Panc1 (cell line): ENCODE results near the gene NLRP14. TPM values are rescaled to one million over a fixed set of nuclear protein-coding genes. Genes with fewer than 3 reads are reported as not detected.

Experiments
- ATAC-seq: fragments of 200-7000 bp; cut with Tn5 transposase; 2 replicates; pipeline ENCODE4 v1.9.1; 2020; ENCODE audit warnings: mild to moderate bottlenecking, moderate library complexity
- BruUV-seq: library from RNA; stranded (reverse); fragments of 400-500 nt; replicated peaks from 2 replicates; lab custom pipeline; 2021; lab: Mats Ljungman, UMichigan
- CTCF ChIA-PET: fragments of 300-600 bp; sonication (Branson Sonifier 250); formaldehyde crosslinking; loops from one replicate; lab custom pipeline; 2022; ENCODE audit warnings: antibody characterized with exemption; lab: Charles Lee
- POLR2A ChIA-PET: fragments of 300-600 bp; sonication (Branson Sonifier 250); formaldehyde crosslinking; loops from one replicate; lab custom pipeline; 2022; ENCODE audit warnings: antibody characterized with exemption; lab: Charles Lee
- DNase-seq: peaks from one replicate; pipeline ENCODE4 v3.0.0-alpha.2; 2010; ENCODE audit warnings: low read depth, low spot score
- H3K27ac ChIP-seq: 2 replicates; pipeline ENCODE4 v1.5.1; 2011; ENCODE audit warnings: mild to moderate bottlenecking, low read length, inconsistent platforms
- H3K27me3 ChIP-seq: fragments of 200-500 bp; sonication (Bioruptor generic); 2 replicates; pipeline ENCODE4 v1.6.0; 2014; ENCODE audit warnings: low read length, inconsistent platforms; ENCODE audit not compliant: control insufficient read depth, insufficient read depth
- H3K36me3 ChIP-seq: fragments of 200-500 bp; sonication (Bioruptor generic); 2 replicates; pipeline ENCODE4 v1.5.1; 2014; ENCODE audit warnings: inconsistent platforms, mild to moderate bottlenecking, low read length, moderate library complexity; ENCODE audit not compliant: control insufficient read depth, insufficient read depth
- H3K4me1 ChIP-seq: 2 replicates; pipeline ENCODE4 v1.5.1; 2011; ENCODE audit warnings: inconsistent platforms, mild to moderate bottlenecking, low read length, moderate library complexity; ENCODE audit not compliant: control insufficient read depth, insufficient read depth
- H3K4me3 ChIP-seq, 2 experiments: 2 replicates each; pipeline ENCODE4 v1.5.1; 2011 to 2012; ENCODE audit warnings: low read depth in 2 of 2, low read length in 2 of 2, mild to moderate bottlenecking in 2 of 2, inconsistent platforms in 1 of 2, moderate library complexity in 1 of 2
- H3K9me3 ChIP-seq: fragments of 200-500 bp; sonication (Bioruptor generic); 2 replicates; pipeline ENCODE4 v1.5.1; 2014; ENCODE audit warnings: low read depth, mild to moderate bottlenecking, inconsistent platforms, low read length, moderate library complexity; ENCODE audit not compliant: control insufficient read depth, insufficient read depth
- POLR2AphosphoS5 ChIP-seq: IDR thresholded peaks from 2 replicates; pipeline ENCODE4 v1.6.1; 2012; ENCODE audit warnings: mild to moderate bottlenecking, low read depth, low read length, moderate library complexity
- SIN3A ChIP-seq: IDR thresholded peaks from 2 replicates; pipeline ENCODE4 v1.6.1; 2012; ENCODE audit warnings: low read depth, mild to moderate bottlenecking, low read length, moderate library complexity, borderline replicate concordance; ENCODE audit not compliant: insufficient read depth
- TCF7L2 ChIP-seq: IDR thresholded peaks from 2 replicates; pipeline ENCODE4 v1.6.1; 2011; ENCODE audit warnings: mild to moderate bottlenecking, low read depth, low read length, inconsistent platforms
- in situ Hi-C: cut with HindIII; loops from 2 replicates; pipeline ENCODE4 v1.10.0; 2016; ENCODE audit warnings: low sequenced_read_pairs, low pct_unique_long_range_greater_than_20kb
- intact Hi-C: fragments of 100-400 bp; cut with micrococcal nuclease; formaldehyde crosslinking; loops from one replicate; pipeline ENCODE4 v1.10.0; 2022; ENCODE audit not compliant: unreplicated experiment
- total RNA-seq: library from RNA; stranded (reverse); gene quantifications from one replicate; pipeline ENCODE4 v1.2.1, GENCODE V29; 2021; ENCODE audit not compliant: unreplicated experiment
- TF ChIP-seq, protein P1 (sequence below): fragments of 450-650 bp; IDR thresholded peaks from 2 replicates; pipeline ENCODE4 v1.5.1; 2017; ENCODE audit warnings: mild to moderate bottlenecking
- TF ChIP-seq, protein P2 (sequence below), 2 experiments: IDR thresholded peaks; 2 replicates each; pipeline ENCODE4 v1.6.1; 2011 to 2012; ENCODE audit warnings: low read depth in 2 of 2, control low read depth in 1 of 2, low read length in 1 of 2, mild to moderate bottlenecking in 1 of 2, moderate library complexity in 1 of 2; ENCODE audit not compliant: insufficient read depth in 1 of 2

The NLRP14 gene
- total RNA-seq, 1 experiment from 2014 or later: 0.08 TPM

DNA sequence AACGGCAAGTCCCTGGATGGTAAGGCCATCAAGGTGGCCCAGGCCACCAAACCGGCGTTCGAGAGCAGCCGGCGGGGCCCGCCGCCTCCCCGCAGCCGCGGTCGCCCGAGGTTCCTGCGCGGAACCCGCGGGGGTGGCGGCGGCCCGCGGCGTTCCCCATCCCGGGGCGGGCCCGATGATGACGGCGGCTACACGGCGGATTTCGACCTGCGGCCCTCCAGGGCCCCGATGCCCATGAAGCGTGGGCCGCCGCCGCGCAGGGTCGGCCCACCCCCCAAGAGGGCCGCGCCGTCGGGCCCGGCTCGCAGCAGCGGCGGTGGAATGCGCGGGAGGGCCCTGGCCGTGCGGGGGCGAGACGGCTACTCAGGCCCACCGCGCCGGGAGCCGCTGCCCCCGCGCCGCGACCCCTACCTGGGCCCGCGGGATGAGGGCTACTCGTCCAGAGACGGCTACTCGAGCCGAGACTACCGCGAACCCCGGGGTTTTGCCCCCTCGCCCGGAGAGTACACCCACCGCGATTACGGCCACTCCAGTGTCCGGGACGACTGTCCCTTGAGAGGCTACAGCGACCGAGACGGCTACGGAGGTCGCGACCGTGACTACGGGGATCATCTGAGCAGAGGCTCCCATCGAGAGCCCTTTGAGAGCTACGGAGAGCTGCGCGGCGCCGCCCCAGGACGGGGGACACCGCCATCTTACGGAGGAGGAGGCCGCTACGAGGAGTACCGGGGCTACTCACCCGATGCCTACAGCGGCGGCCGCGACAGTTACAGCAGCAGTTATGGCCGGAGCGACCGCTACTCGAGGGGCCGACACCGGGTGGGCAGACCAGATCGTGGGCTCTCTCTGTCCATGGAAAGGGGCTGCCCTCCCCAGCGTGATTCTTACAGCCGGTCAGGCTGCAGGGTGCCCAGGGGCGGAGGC is 69.3 kb downstream of the NLRP14 start:
- DNase-seq: no peak
- Histone ChIP-seq H3K4me3 (no peak overlapping the region), H3K27me3 (peaks cover 34% of the 10 kb centered on the region; the same call in 1 of the 2 replicates), H3K27ac (no peak overlapping the region), H3K4me1 (no peaks in the 10 kb centered on the region), H3K9me3 (peaks cover 4% of the 10 kb centered on the region; the same call in 1 of the 2 replicates), H3K36me3 (no peaks in the 10 kb centered on the region)
- intact Hi-C loops (loop anchor here (10.0 kb wide), 2 partner anchors 275 to 895 kb away; partner anchors contain the start of gene EIF3F), in situ Hi-C loops (no loop called here)
- ChIA-PET CTCF (no interaction called here), POLR2A (no interaction called here)
- TF ChIP-seq, protein P1, sequence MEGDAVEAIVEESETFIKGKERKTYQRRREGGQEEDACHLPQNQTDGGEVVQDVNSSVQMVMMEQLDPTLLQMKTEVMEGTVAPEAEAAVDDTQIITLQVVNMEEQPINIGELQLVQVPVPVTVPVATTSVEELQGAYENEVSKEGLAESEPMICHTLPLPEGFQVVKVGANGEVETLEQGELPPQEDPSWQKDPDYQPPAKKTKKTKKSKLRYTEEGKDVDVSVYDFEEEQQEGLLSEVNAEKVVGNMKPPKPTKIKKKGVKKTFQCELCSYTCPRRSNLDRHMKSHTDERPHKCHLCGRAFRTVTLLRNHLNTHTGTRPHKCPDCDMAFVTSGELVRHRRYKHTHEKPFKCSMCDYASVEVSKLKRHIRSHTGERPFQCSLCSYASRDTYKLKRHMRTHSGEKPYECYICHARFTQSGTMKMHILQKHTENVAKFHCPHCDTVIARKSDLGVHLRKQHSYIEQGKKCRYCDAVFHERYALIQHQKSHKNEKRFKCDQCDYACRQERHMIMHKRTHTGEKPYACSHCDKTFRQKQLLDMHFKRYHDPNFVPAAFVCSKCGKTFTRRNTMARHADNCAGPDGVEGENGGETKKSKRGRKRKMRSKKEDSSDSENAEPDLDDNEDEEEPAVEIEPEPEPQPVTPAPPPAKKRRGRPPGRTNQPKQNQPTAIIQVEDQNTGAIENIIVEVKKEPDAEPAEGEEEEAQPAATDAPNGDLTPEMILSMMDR: no peak
- BruUV-seq: no TSS peak
- ATAC-seq: no peak

DNA sequence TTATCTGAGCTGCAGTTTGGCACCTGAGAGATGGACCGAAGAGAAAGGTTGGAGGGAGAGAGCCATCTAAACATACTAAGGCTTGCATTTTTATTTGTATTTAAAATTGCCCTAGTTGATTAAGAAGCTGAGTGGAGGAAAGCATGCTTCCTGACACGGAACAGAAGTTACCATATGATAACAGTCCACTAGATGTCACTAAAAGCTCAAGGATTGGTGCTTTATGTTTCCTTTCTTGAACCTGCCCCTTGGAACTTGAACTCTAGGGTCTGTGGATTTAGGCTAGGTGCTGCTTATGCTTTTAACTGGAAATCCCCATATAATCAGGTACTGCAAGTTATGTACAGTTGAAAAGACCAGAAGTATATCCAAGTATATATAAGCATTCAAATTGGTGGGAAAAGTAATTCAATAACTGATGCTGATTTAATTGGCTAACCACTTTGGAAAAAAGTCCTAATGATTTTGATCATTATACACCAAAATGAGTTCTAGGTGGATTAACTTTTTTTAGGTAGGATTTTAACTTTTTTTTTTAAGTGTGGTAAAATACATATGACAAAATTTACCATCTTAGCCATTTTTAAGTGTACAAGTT is 78.1 kb downstream of the NLRP14 start:
- no TSS peak for BruUV-seq
- TF ChIP-seq SIN3A (no peak), POLR2AphosphoS5 (no peak), TCF7L2 (no peak)
- TF ChIP-seq, protein P1: peak; percentile 78
- TF ChIP-seq, protein P2, sequence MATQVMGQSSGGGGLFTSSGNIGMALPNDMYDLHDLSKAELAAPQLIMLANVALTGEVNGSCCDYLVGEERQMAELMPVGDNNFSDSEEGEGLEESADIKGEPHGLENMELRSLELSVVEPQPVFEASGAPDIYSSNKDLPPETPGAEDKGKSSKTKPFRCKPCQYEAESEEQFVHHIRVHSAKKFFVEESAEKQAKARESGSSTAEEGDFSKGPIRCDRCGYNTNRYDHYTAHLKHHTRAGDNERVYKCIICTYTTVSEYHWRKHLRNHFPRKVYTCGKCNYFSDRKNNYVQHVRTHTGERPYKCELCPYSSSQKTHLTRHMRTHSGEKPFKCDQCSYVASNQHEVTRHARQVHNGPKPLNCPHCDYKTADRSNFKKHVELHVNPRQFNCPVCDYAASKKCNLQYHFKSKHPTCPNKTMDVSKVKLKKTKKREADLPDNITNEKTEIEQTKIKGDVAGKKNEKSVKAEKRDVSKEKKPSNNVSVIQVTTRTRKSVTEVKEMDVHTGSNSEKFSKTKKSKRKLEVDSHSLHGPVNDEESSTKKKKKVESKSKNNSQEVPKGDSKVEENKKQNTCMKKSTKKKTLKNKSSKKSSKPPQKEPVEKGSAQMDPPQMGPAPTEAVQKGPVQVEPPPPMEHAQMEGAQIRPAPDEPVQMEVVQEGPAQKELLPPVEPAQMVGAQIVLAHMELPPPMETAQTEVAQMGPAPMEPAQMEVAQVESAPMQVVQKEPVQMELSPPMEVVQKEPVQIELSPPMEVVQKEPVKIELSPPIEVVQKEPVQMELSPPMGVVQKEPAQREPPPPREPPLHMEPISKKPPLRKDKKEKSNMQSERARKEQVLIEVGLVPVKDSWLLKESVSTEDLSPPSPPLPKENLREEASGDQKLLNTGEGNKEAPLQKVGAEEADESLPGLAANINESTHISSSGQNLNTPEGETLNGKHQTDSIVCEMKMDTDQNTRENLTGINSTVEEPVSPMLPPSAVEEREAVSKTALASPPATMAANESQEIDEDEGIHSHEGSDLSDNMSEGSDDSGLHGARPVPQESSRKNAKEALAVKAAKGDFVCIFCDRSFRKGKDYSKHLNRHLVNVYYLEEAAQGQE (IDR thresholded peaks at IDR 0.05; ENCODE audit: insufficient read depth in 1 of 2, low read depth in 2 of 2, low read length in 1 of 2): no peak
- in situ Hi-C loops (no loop called here), intact Hi-C loops (loop anchor here (2.0 to 10.0 kb wide), 5 partner anchors 180 to 886 kb away; partner anchors contain the start of gene EIF3F)
- Histone ChIP-seq H3K4me1 (no peaks in the 10 kb centered on the region; the same call in 1 of the 2 replicates), H3K27ac (no peak overlapping the region), H3K36me3 (no peaks in the 10 kb centered on the region), H3K4me3 (no peak overlapping the region), H3K27me3 (peaks cover 24% of the 10 kb centered on the region), H3K9me3 (no peaks in the 10 kb centered on the region)
- ATAC-seq (peak; percentile 97), DNase-seq (peak; percentile 78)
- CTCF ChIA-PET: interaction anchor here (0.5 to 1.9 kb wide), 8 partner anchors 108 to 889 kb away, joined by 3 to 8 read pairs (median 5); partner anchors contain the start of gene EIF3F
- POLR2A ChIA-PET: no interaction called here
